Kidney glomerular epithelial cell (primary cell): ENCODE measurements around the gene ASB11.

Experiments
- DNase-seq: peaks from one replicate; lab custom pipeline; 2025; lab: John Stamatoyannopoulos, UW

Gene ASB11, protein sequence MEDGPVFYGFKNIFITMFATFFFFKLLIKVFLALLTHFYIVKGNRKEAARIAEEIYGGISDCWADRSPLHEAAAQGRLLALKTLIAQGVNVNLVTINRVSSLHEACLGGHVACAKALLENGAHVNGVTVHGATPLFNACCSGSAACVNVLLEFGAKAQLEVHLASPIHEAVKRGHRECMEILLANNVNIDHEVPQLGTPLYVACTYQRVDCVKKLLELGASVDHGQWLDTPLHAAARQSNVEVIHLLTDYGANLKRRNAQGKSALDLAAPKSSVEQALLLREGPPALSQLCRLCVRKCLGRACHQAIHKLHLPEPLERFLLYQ

DNA sequence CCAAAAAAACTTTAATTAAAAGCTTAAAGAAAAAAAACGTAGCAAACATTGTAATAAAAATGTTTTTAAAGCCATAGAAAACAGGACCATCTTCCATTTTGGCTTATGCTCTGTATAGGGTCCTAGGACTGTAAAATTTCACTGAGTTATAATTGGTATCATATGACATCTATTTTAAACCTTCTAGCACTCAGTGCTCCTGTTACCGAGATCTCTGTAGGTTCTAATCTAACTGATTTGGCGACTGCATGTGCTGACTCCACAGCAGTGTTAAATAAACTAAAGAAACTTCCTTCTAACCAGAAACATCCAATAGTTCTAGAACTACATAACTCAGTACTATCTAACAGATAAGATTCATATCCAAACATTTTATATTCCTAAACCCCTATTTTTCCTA, at the start of gene ASB11:
TSS of gene ASB11 (minus strand) at position 132 of the 400 bp plus-strand sequence. CDS start at position 97, 35 bp downstream.
- no peak for DNase-seq

DNA sequence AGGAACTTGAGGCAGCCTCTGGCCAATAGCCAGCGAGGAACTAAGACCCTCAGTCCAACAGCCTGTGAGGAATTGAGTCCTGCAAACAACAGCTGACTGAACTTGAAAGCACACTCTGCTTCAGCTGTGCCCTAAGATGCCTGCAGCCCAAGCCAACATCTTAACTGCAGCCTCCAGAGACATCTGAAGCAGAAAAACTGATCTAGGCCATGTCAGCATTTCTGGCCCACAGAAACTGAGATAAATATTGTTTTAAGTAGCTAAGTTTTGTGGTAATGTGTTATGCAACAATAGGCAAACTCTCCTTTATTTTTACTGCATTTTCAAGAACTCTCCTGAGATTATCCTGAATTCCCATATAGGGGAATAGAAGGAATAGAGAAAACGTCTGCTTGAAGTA, 44.3 kb upstream of the ASB11 start:
- DNase-seq = no peak

DNA sequence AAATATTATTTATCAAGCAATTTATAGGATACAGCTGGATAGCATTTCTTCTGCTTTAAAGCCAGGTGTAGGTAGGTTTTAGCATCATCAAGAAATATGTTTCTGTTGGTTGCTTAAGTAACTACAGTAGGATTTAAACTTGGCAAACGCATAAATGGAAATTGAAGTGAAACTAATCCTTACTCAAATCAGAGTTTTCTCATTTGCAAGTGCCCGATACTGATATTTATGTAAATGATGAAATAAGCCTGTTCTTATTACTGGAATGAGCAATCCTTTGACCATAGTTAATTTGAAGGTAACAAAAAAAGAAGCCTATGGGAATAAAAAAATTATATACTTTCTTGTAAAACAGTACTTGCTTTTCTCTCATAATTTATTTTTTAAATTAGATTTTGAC, 43.1 kb upstream of the ASB11 start:
- DNase-seq = no peak

DNA sequence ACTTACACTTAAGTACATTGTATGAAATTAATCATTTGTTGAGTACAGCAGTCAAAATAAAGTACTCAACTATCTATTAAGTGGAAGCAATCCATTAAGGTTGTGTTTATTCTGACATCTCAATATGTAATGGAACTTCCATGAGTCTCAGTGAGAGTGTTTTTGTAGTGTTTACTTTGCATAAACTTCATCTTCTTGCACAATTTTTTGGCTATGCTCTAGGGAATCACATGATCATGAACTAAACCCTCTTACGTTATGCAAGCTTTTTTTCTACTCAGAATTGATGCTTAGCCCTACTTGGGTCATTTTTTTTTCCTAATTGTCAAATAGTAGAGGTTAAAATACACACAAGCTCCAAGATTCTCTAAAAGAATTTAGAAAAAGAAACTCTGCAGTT, 41.0 kb upstream of the ASB11 start:
- DNase-seq = no peak

DNA sequence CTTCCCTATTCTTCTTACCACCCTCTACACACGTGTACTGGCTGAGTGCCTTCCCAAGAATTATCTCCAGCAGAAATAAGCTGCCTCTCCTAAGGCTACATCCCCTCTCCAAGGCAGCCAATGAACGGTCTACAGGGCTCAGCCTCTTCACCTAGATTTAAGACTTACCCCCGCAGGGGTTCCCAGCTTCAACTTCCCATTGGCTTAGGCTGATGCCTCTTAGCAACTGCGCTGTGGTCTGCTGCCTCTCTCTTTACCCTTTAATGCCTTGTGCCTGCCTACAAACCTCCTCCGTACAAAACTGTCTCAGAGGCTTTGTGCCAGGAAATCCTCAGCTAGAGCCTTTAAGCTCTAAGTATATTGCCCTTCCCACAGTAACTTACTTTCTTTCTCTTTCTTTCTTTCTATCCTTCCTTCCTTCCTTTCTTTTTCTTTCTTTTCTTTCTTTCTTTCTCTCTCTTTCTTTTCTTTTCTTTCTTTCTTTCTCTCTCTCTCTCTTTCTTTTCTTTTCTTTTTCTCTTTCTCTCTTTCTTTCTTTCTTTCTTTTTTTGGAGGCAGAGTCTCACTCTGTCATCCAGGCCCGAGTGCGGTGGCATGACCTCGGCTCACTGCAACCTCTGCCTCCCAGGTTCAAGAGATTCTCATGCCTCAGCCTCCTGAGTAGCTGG, 35.0 kb upstream of the ASB11 start:
- DNase-seq = no peak

DNA sequence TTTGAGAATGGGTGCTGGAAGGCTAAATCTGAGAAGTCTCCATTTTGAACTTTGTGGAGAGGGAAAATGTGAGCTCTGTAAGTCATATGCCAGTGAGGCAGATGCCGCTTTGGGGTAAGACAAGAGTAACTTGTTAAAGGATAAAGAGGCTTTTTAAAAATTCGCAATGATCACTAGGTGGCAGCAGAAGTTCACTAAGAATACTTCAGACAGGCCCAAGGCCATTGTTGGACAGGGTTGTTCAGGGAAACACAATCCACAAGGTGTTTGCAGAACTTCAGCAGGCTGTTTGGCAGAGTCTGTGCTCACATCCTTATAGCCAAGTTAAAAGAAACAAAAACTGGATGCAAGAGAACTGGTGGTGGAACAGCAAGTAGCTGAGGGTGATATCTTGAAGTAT, 33.6 kb upstream of the ASB11 start:
- peak; percentile 27 for DNase-seq

DNA sequence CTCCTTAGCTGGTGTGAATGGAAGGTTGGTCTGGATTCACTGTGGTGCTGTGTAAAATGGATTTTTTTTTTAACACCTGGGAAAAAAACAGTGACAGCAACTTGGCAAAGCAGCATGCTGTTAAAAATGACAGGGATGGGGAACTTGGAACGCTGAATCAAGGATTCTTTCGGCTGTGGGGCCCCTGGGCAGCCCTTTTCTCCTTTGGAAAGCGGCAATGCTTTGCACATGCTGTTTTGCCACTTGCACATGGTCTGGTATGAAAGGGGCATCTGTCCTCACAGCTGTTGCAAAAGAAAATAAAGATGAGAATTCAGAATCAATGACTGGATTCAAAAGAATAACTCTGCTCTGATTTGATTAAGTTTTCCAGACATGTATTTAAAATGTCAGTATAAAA, 30.5 kb upstream of the ASB11 start:
- no peak for DNase-seq

DNA sequence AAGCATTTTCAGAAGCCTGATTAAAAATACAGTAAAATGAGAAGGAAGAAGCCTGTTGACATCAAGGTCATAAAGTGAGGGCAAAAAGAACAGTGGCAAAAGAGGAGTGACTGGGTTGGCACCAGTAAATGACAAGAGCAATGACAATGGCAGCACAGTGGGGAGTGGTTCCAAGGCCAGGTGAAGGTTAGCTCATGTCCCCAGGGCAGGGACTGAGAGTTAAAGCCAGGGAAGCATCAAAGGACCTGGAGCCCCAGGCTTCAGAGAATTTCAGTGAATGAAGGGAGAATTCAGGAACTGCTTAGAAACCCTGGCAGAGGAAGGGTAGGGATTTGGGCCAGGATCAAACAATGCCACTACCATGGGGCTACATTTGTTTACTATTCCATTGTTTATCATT, 28.7 kb upstream of the ASB11 start:
- no peak for DNase-seq

DNA sequence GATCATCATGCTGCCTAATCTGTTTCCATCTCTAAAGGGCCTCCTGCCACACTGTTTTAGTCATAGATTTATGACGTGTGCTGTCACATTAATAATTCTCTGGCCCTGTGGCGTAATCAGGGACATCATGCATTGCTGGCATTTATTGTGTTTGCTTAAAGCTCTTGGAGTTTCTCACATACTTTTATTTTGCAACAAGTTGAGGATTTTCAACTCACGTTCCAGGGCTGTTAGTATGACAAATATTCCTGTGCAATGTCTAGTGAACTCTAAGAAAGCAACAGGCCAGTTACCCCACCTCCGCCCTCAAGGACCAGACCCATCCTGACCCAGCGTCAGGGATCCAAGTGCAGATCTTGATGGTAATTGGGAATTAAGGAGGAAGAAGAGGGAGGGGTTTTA, 27.6 kb upstream of the ASB11 start:
- DNase-seq = no peak

DNA sequence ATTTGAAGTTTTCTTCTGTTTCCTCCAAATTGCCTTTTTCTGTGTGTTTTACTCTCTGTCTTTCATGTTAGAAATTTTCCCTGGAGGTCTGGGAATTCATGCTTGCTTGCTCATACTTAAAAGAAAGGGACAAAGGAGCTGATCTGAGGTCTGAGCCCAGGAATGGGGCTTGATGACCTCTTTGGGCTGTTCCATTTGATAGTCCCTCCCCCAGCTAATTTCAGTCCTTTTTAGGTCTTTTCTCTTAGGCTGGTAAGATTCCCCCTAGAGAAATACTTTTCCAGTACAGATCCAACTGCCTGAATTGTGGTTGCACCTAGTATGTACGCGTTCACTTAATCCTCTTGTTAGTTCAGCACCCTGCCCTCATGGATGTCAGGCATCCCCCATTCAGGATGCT, 25.4 kb upstream of the ASB11 start:
- DNase-seq = no peak

DNA sequence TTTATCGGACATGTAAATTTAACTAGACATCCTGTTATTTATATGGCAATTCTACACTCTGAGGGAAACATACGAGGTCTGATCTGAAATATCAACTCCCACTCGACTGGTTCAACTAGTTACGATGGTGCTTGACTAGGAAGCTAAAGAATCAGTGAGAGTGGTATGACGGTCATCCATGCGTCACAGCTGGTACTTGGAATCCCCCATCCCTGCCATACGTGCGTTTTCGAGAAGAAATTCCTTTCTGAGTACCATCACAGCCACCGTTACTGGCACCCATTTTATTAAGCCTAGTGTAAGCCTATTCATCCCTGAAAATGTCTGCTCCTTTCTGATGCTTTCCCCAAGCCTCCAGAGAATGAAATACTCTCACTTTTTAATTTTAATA, 20.6 kb upstream of the ASB11 start:
- peak; percentile 32 for DNase-seq

DNA sequence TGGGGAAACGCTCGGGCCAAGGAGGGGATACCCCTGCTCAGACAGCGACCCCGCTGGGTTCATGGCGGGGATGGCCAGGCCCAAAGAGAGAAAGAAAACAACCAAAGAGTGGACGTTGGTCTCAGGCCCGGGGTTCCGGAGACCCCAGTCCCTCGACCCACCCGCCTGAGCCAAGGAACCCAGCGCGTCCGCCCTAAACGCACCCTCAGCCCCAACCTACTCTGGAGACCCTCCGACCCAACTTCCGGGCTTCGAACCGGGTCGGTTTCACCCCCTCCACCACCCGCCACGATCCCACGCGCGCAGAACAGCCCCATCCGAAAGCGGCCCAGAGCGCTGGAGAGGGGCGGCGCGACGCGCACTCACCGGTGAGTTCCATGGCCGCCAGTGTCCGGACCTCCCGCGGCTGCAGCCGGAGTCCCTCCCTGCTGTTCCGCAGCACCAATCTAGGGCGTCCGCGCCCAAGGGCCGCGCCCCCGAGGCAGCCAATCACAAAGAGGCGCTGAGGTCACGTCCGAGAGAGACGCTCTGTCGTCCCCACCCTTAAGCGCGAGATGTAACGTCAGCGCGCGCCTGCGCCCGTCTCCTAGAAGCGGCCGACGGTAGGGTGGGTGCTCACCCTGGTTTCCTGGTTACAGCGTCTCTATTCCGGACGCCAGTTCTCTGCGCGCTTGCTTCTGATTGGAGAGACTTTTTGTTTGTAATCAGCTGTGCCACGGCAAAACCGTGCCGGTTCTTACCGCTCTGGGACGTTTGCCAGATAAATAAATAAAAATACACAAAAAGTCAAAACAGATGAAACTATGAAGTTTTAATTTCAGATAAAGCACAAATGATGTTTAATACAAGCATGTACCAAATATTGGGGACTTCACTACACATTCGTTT, 19.9 kb upstream of the ASB11 start, which contains the start of gene PIGA:
TSS of gene PIGA (minus strand) at position 389 of the 888 bp plus-strand sequence. CDS start 3,593 bp downstream, outside the sequence.
- peak; percentile 74 for DNase-seq

DNA sequence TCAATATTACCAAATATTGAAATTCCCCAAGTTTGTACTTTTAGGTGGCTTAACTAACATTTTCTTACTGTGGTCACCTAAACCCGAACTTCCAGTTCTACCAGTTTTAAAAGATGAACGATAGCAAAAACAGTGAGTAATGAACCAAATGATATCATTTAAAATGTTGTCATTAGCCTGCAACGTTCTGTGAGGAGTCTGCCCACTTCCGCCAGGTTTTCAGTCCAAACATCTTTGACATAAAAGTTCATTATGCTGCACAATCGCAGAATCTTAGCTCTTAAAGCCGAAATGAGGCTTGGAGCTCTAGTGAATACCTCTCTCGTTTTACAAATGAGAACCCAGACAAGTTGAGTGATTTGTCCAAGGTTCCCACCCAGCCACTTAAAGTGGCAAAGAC, 19.1 kb upstream of the ASB11 start:
- DNase-seq = no peak

DNA sequence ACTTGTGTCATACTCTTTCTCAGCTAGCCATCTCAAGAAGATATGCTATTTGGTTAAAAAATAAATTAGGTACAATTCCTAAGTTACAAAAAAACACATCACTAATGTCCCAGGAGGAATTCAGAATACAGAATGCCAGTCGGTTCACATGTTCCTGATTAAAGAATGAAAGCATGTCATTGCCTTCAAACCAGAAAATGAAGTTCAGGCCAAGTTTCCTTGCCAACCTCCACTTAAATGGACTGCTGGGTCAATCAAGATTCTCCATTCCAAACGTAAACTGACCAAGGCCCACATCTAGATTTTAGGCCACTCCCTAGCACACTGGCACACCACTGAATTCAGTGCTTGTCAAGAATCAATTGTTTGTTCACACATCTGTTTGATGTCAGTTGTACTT, 13.4 kb upstream of the ASB11 start:
- no peak for DNase-seq

DNA sequence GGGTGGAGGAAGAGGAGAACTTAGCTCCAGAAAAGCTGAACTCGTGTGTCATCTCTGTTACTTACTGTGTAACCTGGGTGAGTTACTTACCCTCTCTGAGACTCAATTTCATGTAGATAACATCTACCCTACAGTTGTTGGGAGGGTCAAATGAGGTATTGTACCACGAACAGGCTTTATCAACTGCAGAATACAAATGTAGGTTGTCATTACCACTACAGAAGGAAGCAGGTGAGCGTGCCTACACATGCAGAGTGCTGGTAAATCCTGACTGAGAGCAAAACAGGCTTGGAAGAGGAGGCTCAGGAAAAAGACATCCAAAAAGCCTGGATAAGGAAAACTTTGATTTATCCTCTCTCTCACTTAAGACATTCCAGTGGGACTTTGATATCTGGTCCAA, 12.7 kb upstream of the ASB11 start:
- no peak for DNase-seq

DNA sequence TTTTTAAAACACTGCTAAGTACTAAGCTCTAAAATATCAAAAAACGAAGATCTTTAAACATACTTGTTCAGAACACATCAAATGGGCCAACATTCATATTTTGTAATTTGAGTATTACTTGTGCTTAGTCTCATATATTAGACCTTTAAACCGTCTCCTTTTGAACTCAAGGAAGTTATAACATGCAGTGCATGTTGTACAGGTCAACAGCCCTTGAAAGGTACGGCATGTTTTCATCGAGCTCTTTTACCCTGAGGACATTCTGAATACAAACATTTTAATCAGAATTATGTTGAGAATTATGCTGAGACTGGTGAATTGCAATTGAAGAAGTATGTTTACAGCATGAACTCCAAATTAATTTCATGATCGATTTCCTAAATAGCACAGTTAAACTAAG, 7.0 kb upstream of the ASB11 start:
- DNase-seq = no peak

DNA sequence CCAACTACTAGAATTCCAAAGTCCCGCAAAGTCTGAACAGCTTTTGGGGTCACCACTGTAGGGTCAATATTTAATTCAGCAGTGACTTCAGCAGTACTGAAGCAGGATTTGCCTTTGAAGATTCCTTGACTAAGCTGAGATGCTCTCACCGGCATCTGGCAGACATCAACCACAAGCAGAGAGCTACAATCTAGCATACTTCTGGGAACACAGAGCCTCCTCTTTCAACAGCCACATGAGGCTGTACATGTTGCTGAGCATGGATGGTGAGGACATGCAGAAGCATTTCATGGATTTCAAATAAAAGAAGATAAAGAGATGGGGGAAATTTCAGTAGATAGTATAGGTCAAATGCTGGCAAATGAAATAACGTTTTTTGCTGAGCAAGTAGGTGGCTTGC, 6.6 kb upstream of the ASB11 start:
- no peak for DNase-seq

DNA sequence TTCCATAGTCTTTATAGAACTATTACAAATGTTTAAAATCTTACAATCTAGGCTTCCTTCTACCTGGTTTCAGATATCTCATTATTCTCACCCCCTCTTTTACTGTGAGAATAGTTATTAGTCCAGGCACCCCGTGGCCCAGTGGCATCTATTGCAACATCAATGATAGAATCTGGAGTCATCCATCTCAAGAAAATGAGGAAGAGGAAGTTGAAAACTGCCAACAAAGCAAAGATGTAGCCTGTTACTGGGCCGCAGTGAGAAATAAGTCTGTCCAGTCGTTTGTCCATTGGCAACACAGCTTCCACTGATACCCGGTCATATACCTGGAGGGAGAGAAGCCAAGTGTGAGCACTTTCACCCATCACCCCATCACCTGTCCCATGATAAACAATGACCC, 6.0 kb upstream of the ASB11 start:
- DNase-seq = no peak

DNA sequence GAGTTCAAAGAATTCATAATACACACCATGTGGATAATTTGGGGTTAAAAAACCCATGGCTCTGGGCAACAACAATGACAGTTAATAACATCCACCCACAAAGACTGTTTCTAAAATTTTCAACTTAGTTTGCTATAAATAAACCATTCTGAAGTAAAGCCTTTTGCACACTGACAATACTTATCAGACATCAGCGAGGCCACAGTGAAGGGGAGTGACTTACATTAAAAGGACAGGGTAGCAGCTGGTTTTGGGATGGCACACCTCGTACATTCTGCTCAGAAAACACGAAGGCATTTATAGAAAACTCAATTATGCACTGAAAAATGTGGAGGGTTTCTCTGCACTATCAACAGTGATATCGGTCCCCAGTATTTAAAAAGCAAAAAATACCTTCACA, 4.9 kb upstream of the ASB11 start:
- no peak for DNase-seq

DNA sequence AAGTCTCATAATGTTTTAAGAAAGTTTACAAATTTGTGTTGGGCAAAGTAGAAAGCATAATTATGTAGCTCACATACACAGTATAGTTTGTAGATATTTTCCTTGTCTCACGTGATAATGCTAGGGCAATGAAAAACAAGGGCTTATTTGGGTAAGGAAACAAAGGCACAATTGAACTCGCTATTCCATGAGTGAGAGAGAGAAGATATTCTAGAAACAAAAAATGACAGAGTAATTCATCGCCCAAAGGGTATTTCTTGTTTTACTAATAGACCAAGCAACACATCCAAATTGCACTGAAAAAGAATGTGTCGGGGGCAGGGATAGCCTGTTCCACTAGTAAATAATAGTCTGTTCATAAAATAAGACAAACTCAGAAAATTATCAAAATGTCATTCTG, 3.6 kb upstream of the ASB11 start:
- no peak for DNase-seq

DNA sequence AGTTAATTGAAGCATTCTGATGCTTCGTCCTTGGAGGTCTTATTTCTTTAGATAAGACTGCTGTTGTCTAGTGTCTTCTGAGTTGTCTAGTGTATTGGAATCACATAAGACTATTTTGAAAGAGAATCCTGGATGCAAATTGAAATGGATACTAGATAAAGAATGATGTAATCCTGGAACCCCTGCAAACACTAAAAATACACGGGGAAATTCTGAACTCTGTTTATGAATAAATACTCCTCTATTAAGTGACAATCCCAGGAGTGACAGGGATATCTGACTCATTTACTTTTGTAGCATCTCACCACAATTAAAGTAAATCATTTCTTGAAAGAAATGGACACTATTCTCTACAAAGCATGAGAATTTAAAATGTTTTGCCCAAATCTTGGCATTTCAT, 968 bp downstream of the ASB11 start:
- no peak for DNase-seq

DNA sequence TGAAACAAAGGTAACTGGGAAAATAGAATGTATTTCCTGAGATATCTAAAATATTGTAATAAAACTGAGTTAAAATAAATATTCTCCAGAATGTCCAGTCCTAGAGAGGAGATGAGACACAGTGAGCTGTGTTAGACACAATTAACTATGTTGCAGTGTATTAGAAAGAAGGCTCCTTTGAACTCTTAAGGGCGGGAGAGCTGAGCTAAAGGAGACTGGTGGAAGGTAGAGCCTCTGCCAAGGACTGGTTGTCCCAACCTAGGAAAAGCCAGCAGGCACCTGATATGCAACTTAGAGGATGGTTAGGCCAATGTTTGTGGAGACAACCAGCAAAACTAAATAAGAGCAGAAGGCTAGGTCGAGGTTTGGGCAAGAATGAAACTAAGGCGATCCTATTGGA, 4.3 kb downstream of the ASB11 start:
- no peak for DNase-seq

DNA sequence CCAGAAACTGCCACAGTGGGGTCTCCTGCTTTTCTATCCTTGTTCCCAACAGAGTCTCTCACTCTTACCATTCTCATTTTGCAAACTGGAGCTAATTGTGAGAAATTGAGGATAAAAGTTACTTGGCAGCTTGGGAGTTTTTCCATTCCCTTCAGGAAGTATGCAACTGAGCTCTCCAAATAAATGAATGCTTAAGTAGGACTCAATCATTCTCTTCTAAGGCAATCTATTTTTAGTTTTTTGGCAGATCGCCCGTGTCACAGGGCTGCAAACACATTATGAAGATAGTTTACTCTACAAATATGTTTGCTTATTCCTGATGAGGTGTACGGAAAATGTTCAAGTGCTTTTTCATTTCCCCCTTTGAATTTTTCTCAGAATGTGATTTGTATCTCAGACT, 5.3 kb downstream of the ASB11 start:
- no peak for DNase-seq
